Activated T-helper 17 cell treated with anti-CD3 and anti-CD28 coated beads, Interleukin-2, amount 50 U/mL, for 72 hours (primary cell): ENCODE measurements around the gene SRSF9. TPM values are rescaled to one million over a fixed set of nuclear protein-coding genes. Genes with fewer than 3 reads are reported as not detected.

Experiments used
- ATAC-seq: fragments of 150-1000 bp; cut with Tn5 transposase; replicated peaks from 2 replicates; pipeline ENCODE4 v1.10.0; 2021; ENCODE audit warnings: mild to moderate bottlenecking, moderate library complexity
- H3K27ac Mint-ChIP-seq: one replicate; pipeline ENCODE4 v1.8.0; 2022; ENCODE audit warnings: mixed read lengths
- H3K27me3 Mint-ChIP-seq: one replicate; pipeline ENCODE4 v1.8.0; 2022; ENCODE audit warnings: mixed read lengths
- H3K36me3 Mint-ChIP-seq: one replicate; pipeline ENCODE4 v1.8.0; 2022; ENCODE audit warnings: low read depth, mild to moderate bottlenecking, mixed read lengths
- H3K4me1 Mint-ChIP-seq: one replicate; pipeline ENCODE4 v1.8.0; 2022; ENCODE audit warnings: mixed read lengths
- H3K4me3 Mint-ChIP-seq: one replicate; pipeline ENCODE4 v1.8.0; 2022; ENCODE audit warnings: mild to moderate bottlenecking, mixed read lengths
- H3K9me3 Mint-ChIP-seq: one replicate; pipeline ENCODE4 v1.8.0; 2022; ENCODE audit warnings: mixed read lengths
- total RNA-seq, 2 donors: library from RNA; stranded (reverse); gene quantifications; one replicate each; pipeline ENCODE4 v1.2.3, GENCODE V29; 2022

The SRSF9 gene
- total RNA-seq, 2 donors from 2014 or later, result 138 to 246 TPM

- no peaks in the 10 kb centered on the region for H3K36me3 Mint-ChIP-seq
- H3K4me3 Mint-ChIP-seq, result no peak overlapping the region
- peaks cover 8% of the 10 kb centered on the region for H3K27me3 Mint-ChIP-seq
- H3K4me1 Mint-ChIP-seq, result no peaks in the 10 kb centered on the region
- no peak overlapping the region for H3K27ac Mint-ChIP-seq
- no peaks in the 10 kb centered on the region for H3K9me3 Mint-ChIP-seq
- no peak for ATAC-seq
Observed at GRCh38 chr12:120417917-120418580, 51.5 kb downstream of the SRSF9 start.

- H3K27me3 Mint-ChIP-seq, result peaks cover 14% of the 10 kb centered on the region
- no peaks in the 10 kb centered on the region for H3K4me1 Mint-ChIP-seq
- no peak overlapping the region for H3K27ac Mint-ChIP-seq
- H3K4me3 Mint-ChIP-seq, result no peak overlapping the region
- H3K36me3 Mint-ChIP-seq, result no peaks in the 10 kb centered on the region
- H3K9me3 Mint-ChIP-seq, result no peaks in the 10 kb centered on the region
- ATAC-seq, result no peak
Observed at GRCh38 chr12:120416490-120417216, 52.9 kb downstream of the SRSF9 start.

GRCh38 chr12:120413901-120414695 is 55.5 kb downstream of the SRSF9 start:
- Mint-ChIP-seq H3K27me3 (peaks cover 14% of the 10 kb centered on the region), H3K36me3 (no peaks in the 10 kb centered on the region), H3K27ac (no peak overlapping the region), H3K9me3 (no peaks in the 10 kb centered on the region), H3K4me1 (no peaks in the 10 kb centered on the region), H3K4me3 (no peak overlapping the region)
- no peak for ATAC-seq

- Mint-ChIP-seq H3K4me3 (no peak overlapping the region), H3K27ac (no peak overlapping the region), H3K9me3 (no peaks in the 10 kb centered on the region), H3K27me3 (peaks cover 11% of the 10 kb centered on the region), H3K36me3 (no peaks in the 10 kb centered on the region), H3K4me1 (no peaks in the 10 kb centered on the region)
- no peak for ATAC-seq
Observed at GRCh38 chr12:120412421-120412820, 57.1 kb downstream of the SRSF9 start.

Other genes starting within 250 kb of the SRSF9 start
- gene PXN, start 204.0 kb downstream of the SRSF9 start, total RNA-seq, result 10 to 100 TPM; 44.8 to 65.5 TPM
- 1,000 to 10,000 TPM; 2,951 to 6,256 TPM for gene RNU4-2, start 177.8 kb downstream of the SRSF9 start, total RNA-seq
- gene RNU4-1, start 176.5 kb downstream of the SRSF9 start, total RNA-seq, result 1,000 to 10,000 TPM; 2,108 to 2,470 TPM
- gene SIRT4, start 167.4 kb downstream of the SRSF9 start, total RNA-seq, result 1 to 10 TPM; 3.1 to 4.1 TPM
- not detected for gene PLA2G1B, start 142.0 kb downstream of the SRSF9 start, total RNA-seq
- gene MSI1, start 100.6 kb downstream of the SRSF9 start, total RNA-seq, result under 1 TPM in 1 of 2 donors, not detected in 1; 0.24 TPM
- gene COX6A1, start 31.6 kb downstream of the SRSF9 start, total RNA-seq, result 100 to 1,000 TPM; 291 to 437 TPM
- 10 to 100 TPM; 31.8 to 58.6 TPM for gene TRIAP1, start 23.4 kb downstream of the SRSF9 start, total RNA-seq
- 10 to 100 TPM; 33.2 to 41.3 TPM for gene GATC, start 23.3 kb downstream of the SRSF9 start, total RNA-seq
- gene DYNLL1, start 26.4 kb upstream of the SRSF9 start, total RNA-seq, result 100 to 1,000 TPM in 1 of 2 donors, 10 to 100 TPM in 1; 69.2 to 197 TPM
- 10 to 100 TPM; 17.2 to 21.8 TPM for gene COQ5, start 59.4 kb upstream of the SRSF9 start, total RNA-seq
- gene RNF10, start 64.6 kb upstream of the SRSF9 start, total RNA-seq, result 100 to 1,000 TPM; 182 to 212 TPM
- gene POP5, start 111.7 kb upstream of the SRSF9 start, total RNA-seq, result 10 to 100 TPM; 29.9 to 41.5 TPM
- 1 to 10 TPM in 1 of 2 donors, under 1 TPM in 1; 0.56 to 6.9 TPM for gene CABP1, start 170.9 kb upstream of the SRSF9 start, total RNA-seq
- 10 to 100 TPM; 58.6 to 90.5 TPM for gene MLEC, start 217.4 kb upstream of the SRSF9 start, total RNA-seq
- 10 to 100 TPM; 23.8 to 31.1 TPM for gene UNC119B, start 240.7 kb upstream of the SRSF9 start, total RNA-seq